ENCODE data around the gene TXNDC16.

GRCh38 chr14:52558688-52559087 lies 6.4 kb upstream of the TXNDC16 start:
- TF ChIP-seq CTCF (conservative IDR thresholded peaks at IDR 0.05; ENCODE audit: low read length) (no peak), EZH2phosphoT487 (IDR thresholded peaks at IDR 0.05; ENCODE audit: borderline replicate concordance, low read depth, low read length) (no peak)

Data from OCI-LY7 (cell line).